Endothelial cell of coronary artery (primary cell): ENCODE results near the gene SSBP2. TPM values are rescaled to one million over a fixed set of nuclear protein-coding genes. Genes with fewer than 3 reads are reported as not detected.

Experiments used
- total RNA-seq: library from RNA; depleted of rRNA; stranded (reverse); fragments of >200 nt; gene quantifications from 2 replicates; pipeline ENCODE4 v1.2.3, GENCODE V29; 2014

SSBP2 gene
- 5.8 and 7.3 TPM in 2 replicates for total RNA-seq

DNA sequence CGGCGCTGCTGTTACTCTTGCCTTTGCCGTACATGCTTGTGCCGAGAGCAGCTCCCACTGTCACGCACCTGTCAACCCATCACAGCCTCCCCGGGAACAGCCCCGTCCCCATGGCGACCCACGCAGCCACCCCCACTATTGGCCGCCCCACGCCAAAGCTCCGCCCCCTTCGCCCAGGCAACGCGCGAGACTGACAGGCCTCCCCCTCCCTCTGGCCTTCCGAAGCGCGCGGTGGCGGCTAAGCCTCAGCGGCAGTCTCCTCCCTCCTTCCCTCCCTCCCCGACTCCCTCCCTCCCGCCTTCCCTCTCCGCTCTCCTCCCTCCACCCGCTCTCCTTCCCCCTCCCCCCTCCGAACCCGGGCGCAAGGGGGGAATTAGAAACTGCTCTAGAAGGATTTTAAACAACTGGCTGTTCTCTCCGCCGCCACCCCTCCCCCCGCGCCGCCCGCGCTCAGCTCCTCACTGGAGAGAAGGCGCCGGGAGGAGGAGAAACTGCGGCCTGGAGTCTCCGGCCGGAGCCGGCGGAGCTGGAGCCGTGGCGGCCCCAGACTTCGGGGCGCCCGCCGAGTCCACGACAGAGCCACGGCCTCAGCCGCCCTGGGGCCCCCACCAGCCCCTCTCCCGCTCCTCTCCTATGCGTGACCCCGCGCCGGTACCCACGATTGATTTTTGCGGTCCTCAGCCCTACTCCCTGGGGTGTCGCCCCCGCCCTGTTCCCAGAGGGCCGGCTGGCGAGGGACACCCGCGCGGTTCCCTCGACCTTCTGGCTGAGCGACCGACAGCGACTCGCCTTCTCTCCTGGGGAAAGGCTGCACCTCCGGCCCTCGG is at the start of gene SSBP2:
TSS of gene SSBP2 (minus strand) at position 89 of the 827 bp plus-strand sequence. CDS start at position 34, 55 bp downstream.

DNA sequence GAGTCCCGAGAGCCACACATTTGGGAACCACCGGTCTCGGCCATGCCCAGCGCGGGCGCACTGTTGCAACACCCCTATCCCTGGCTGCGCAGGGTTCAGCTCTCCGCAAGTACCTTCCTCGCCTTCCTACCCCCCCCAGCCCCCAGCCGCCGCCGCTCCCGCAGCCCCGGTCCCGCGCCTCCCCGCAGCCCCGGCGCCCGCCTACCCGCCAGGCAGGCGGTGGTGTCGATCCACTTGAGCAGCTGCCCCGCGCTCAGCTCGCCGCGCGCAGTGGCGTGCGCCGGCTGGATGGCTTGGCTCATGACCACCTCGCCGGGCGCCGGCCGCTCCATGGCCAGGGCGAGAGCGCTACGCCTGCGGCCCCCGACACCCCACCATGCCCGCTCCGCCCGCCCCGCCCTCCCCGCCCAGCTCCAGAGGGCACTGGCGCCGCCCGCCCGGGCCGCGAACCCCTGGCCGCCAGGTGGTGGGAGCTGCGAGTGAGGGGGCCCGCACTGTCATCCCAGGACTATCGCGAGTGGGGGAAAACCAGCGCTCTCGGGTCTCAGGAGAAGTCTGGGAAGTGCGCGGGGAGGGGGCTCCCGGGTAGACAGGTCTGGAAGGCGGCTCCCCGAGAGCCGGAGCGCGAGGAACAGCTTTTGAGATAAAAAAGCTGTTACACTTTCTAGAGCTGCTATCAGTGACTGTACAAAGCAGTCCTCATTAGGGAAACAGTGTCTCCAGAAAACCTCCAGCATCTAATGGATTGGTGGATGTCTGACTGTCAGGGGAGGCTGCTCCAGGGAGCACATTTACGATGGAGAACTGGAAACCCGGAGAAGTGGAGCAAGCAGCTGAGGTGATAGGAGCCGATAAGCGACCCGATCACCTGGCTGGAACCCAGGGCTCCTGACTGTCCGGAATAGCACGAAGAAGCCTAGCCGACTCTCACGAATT is 356.8 kb downstream of the SSBP2 start, which contains the start of gene ACOT12:
TSS of gene ACOT12 (minus strand) at position 352 of the 936 bp plus-strand sequence. CDS start at position 332, 20 bp downstream.

Other genes with a start within 250 kb of the SSBP2 start
- gene ATG10, start 220.9 kb upstream of the SSBP2 start, total RNA-seq: 5.3 and 5.9 TPM in 2 replicates